Thymus (tissue), 11 donors: ENCODE data around the gene ETV6. TPM values are rescaled to one million over a fixed set of nuclear protein-coding genes. Genes with fewer than 3 reads are reported as not detected.

ENCODE experiments used
- DNase-seq, 9 donors: peaks; one replicate each; pipeline ENCODE4 v3.0.0-alpha.2; 2013; ENCODE audit warnings: low spot score in 9 of 9, low read depth in 6 of 9, missing footprints in 1 of 9
- H3K27ac ChIP-seq, 2 donors: one replicate each; pipeline ENCODE4 v1.5.1; 2013; ENCODE audit warnings: control low read depth in 1 of 2, low read depth in 1 of 2, low read length in 1 of 2, mild to moderate bottlenecking in 1 of 2, moderate library complexity in 1 of 2
- H3K27me3 ChIP-seq, 2 donors: one replicate each; pipeline ENCODE4 v1.5.1; 2013; ENCODE audit warnings: low read length in 1 of 2; ENCODE audit not compliant: control insufficient read depth in 2 of 2, insufficient read depth in 1 of 2
- H3K36me3 ChIP-seq, 2 donors: one replicate each; pipeline ENCODE4 v1.5.1; 2013; ENCODE audit warnings: low read length in 1 of 2, mild to moderate bottlenecking in 1 of 2, moderate library complexity in 1 of 2; ENCODE audit not compliant: control insufficient read depth in 2 of 2, insufficient read depth in 2 of 2
- H3K4me1 ChIP-seq, 2 donors: one replicate each; pipeline ENCODE4 v1.5.1; 2013; ENCODE audit warnings: low read length in 2 of 2; ENCODE audit not compliant: control insufficient read depth in 2 of 2, insufficient read depth in 2 of 2
- H3K4me3 ChIP-seq, 2 donors: one replicate each; pipeline ENCODE4 v1.5.1; 2013; ENCODE audit warnings: low read length in 2 of 2, control low read depth in 1 of 2, mild to moderate bottlenecking in 1 of 2
- H3K9me3 ChIP-seq, 2 donors: one replicate each; pipeline ENCODE4 v1.5.1; 2013; ENCODE audit warnings: low read length in 1 of 2, mild to moderate bottlenecking in 1 of 2; ENCODE audit not compliant: control insufficient read depth in 2 of 2, insufficient read depth in 1 of 2
- WGBS: extraction: QIAGEN DNeasy Blood & Tissue Kit; methylation state at CpG from one replicate; pipeline ENCODE4 v1.1.7; 2013; 5-methylcytosine and 5-hydroxymethylcytosine counted together
- polyA plus RNA-seq: library from polyadenylated mRNA; stranded (reverse); fragments of 200-250 nt; gene quantifications from one replicate; pipeline ENCODE4 v1.2.3, GENCODE V29; 2013
- total RNA-seq: library from RNA; stranded (reverse); fragments of 120-200 nt; gene quantifications from one replicate; pipeline ENCODE4 v1.2.4, GENCODE V29; 2013
- donor health status: healthy.

Gene ETV6
- total and polyA plus RNA-seq, 2 donors = 15.0 to 18.3 TPM

DNA sequence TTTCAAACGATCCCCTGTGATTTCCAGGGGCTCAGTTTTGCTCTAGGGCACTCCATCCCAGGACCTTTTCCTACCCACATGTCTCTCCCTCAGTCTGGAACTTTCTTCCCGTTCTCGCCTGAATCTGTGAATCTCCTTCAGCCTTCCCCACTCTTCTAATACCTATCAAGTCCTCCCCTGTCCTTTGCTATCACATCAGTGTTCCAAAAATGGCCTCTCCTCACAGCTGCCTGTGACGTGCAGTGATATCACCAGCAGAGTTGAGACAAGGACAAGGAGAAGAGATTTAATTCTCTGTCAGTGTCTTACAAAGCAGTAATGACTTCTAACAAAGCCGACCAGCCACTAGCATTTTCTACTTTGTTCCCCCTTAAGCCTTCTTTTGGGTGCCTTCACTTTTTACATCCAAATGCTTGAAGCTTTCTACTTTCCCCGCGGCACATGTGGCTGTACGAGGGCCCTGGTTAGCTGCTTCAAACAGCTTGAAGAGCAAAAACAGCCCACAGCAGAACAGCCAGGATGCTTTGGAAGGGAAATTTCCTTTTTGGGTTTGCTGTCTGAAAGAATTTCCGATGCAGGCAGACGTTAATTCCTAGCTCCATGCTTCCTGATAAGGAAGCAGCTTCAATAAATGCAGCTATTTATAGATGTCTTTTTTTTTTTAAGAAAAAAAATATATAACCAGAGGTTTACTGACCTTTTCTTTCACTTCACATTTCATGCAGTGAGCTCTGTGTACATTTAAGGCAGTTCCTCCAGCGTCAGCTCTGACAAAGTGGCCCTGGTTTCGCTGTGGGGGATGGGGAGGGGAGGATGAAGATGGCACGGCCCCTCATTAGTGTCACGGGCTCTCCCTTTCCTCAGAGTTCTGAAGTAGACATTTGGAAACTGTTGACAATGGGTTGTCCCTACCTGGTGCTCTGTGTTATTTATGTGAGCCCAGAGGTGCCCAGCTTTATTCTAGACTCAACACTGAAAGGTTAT is 109.3 kb downstream of the ETV6 start:
- Histone ChIP-seq H3K9me3 (no peaks in the 10 kb centered on the region), H3K27ac (peak overlapping the region; percentile 79 to 88), H3K36me3 (peaks cover 13 to 73% of the 10 kb centered on the region in 2 donors), H3K4me1 (peaks cover 45 to 86% of the 10 kb centered on the region in 2 donors), H3K4me3 (no peak overlapping the region), H3K27me3 (no peaks in the 10 kb centered on the region)
- DNase-seq = peak in 1 of 9 donors; percentile 72
- 45% methylated on average over 14 of the region's 14 CpGs for WGBS

DNA sequence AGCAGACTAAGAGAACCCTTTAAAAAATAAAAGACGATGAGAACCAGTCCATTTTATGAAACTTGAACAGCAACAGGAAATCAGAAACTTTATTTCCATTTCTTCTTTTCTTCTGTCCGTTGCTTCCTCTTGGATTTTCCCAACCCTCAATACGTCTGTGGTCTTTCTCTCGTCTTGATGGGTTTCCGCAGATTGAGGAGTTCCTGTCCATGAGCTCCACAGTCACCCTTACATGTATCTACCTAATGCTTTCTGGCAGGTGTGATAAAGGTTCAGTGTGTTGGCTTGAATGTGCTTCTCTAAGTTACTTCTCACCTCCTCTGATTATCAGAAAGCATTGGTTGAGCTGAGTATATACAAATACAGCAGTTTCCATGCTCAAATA is 110.0 kb downstream of the ETV6 start:
- H3K27me3 ChIP-seq = no peaks in the 10 kb centered on the region
- H3K4me3 ChIP-seq = no peak overlapping the region
- H3K36me3 ChIP-seq = peaks cover 13 to 73% of the 10 kb centered on the region in 2 donors
- DNase-seq = no peak
- 93% methylated on average over 5 of the region's 5 CpGs for WGBS
- peak overlapping the region in 1 of 2 donors; percentile 88 for H3K27ac ChIP-seq
- H3K9me3 ChIP-seq = no peaks in the 10 kb centered on the region
- peaks cover 50 to 86% of the 10 kb centered on the region in 2 donors for H3K4me1 ChIP-seq

DNA sequence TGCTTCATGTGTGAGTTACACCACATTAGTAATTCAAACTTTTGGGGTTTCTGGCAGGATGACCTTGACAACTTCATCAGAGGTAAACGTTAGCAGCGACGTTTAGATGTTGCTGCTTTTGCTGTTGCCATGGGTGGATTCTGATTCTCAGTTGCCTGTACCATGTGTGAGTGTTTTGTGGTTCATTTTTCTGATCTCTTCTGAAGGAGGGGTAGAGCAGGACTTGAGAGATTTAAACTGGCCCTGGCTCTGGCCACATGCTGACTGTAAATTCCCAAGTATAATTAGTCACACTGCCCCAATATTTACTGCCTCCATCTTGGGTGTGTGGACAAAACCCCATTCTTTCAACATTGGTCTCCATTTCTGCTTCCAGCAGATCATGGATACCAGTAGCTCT is 110.4 kb downstream of the ETV6 start:
- DNase-seq = no peak
- Histone ChIP-seq H3K27ac (peak overlapping the region in 1 of 2 donors; percentile 88), H3K4me1 (peaks cover 54 to 87% of the 10 kb centered on the region in 2 donors), H3K36me3 (peaks cover 13 to 72% of the 10 kb centered on the region in 2 donors), H3K4me3 (no peak overlapping the region), H3K27me3 (no peaks in the 10 kb centered on the region), H3K9me3 (no peaks in the 10 kb centered on the region)
- 58% methylated on average over 3 of the region's 3 CpGs for WGBS

DNA sequence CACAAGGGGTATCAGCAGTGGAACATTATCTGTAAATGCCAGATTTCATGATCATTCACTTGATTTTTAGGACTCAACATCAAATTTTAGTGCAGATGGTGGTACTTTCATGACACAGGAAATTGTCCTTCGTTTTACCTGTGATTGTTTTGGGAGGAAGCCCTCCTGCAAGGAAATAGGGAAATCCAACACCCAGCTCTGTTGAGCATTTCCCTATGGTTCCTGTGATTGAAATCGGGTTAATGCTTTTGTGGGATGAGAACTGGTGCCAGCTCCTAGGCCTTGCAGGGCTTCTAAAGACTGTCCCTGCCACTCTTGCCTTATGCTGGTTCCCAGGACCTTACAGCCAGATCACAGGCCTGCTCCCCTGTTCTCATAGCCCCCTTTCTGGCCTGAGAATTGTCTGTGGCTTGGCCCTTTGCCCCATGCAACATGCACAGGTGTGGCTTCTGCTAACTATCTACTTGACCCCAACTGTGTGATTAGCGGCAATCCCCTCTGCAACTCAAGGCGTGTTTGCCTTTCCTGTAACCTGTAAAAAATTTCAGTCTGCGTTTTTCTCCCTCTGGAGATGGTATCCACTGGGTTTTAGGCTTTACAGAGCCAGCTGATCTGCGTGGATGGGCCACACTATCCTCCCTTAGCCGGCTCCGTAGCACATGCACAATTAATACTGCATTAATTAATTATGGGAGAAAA is 112.5 kb downstream of the ETV6 start:
- peaks cover 66 to 88% of the 10 kb centered on the region in 2 donors for H3K4me1 ChIP-seq
- WGBS = 63% methylated on average over 8 of the region's 8 CpGs

DNA sequence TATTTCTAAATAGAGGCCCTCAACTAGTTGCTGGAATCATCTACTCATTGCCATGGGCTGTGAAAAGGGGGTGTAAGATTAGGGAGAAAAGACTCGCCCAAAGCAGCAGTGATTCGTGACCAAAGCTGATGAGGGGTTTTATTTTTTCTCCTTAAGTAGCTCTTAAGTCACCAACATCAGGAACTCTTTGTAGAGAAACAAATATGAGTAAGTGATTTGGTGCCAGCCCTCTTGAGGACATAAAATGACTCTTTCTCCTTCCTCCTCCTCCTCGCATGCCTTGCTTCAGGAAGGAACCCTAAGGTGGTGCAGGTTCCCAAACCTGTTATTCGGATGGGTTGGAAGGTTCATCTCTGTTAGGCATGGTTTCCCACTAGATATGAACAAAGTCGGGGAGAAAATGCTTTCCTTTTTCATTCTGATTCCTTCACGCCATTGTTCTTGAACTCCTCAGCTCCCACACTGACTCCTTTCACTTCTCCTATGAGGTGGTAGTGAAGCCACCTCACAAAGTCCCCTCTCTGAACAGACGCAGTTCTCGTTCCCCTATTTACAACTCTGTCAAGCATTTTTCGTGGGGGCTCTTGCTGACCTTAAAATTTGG is 113.4 kb downstream of the ETV6 start:
- H3K27me3 ChIP-seq = no peaks in the 10 kb centered on the region
- no peak overlapping the region for H3K4me3 ChIP-seq
- H3K27ac ChIP-seq = peak overlapping the region; percentile 3 to 81
- H3K36me3 ChIP-seq = peaks cover 8 to 53% of the 10 kb centered on the region in 2 donors
- no peak for DNase-seq
- H3K4me1 ChIP-seq = peaks cover 63 to 85% of the 10 kb centered on the region in 2 donors
- WGBS = 82% methylated on average over 9 of the region's 9 CpGs
- no peaks in the 10 kb centered on the region for H3K9me3 ChIP-seq

More for the DNA sequence above, 112.5 kb downstream of the ETV6 start:
- Histone ChIP-seq H3K27me3 (no peaks in the 10 kb centered on the region), H3K36me3 (peaks cover 13 to 61% of the 10 kb centered on the region in 2 donors), H3K27ac (peak overlapping the region; percentile 74 to 81), H3K4me3 (no peak overlapping the region), H3K9me3 (no peaks in the 10 kb centered on the region)
- DNase-seq = no peak

DNA sequence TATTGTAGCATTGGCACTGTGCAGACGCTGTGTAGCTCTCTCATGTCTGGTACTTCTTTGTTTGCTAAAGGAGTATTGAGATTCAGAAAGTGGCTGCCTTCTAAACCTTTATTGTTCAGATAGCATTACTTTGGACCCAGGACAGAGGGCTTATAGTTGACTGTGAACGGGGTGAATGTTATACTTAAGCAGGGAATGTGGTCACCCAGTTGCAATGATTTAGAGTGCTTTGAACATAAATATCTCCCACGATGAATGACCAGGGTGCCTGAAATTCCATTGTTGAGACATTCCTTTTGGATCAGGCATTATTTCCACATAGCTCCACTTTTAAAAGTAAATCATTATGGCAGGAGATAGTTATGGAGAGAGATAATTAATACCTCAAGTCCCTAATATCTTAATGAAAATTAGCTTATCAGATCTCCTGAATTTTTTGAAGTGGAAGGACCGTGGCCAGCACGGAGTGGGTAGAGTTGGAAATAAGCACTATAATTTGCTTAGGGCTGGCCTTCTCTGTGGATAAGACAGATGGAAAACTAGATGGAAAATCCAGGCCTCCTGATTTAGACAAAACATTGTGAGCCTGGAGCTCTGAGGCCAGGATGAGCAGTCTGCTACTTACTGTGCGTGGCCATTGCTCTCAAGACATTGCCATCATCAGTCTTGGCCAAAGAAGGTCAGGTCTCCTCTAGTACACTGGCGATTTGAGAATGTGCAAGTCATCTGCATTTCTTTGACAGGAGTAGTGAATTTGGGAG is 114.5 kb downstream of the ETV6 start:
- Histone ChIP-seq H3K27me3 (no peaks in the 10 kb centered on the region), H3K36me3 (peaks cover 8 to 60% of the 10 kb centered on the region in 2 donors), H3K27ac (peak overlapping the region; percentile 0 to 83), H3K9me3 (no peaks in the 10 kb centered on the region), H3K4me3 (no peak overlapping the region), H3K4me1 (peaks cover 59 to 83% of the 10 kb centered on the region in 2 donors)
- 96% methylated on average over 7 of the region's 7 CpGs for WGBS
- no peak for DNase-seq

DNA sequence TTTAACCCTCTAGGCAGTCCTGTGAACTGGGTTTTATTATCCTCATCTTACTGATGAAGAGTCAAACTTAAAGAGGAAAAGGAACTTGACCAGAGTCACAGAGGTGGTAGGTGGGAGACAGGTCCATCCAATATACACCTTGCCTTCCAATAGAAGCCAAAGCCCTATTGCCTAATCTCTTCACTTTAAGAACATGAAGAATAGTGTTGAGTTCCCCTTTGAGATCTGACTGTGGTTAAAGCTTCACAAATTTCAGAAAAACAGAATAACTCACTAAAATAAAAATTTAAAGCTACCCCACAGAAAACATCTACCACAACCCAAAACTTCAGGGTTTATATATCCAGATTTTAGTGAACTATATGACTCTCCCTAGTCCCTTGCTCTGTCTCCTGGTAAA is 115.4 kb downstream of the ETV6 start:
- H3K27me3 ChIP-seq = no peaks in the 10 kb centered on the region
- peak overlapping the region; percentile 67 to 83 for H3K27ac ChIP-seq
- DNase-seq = no peak
- H3K4me3 ChIP-seq = no peak overlapping the region
- H3K4me1 ChIP-seq = peaks cover 55 to 79% of the 10 kb centered on the region in 2 donors
- no peaks in the 10 kb centered on the region for H3K9me3 ChIP-seq
- H3K36me3 ChIP-seq = peaks cover 8 to 59% of the 10 kb centered on the region in 2 donors

DNA sequence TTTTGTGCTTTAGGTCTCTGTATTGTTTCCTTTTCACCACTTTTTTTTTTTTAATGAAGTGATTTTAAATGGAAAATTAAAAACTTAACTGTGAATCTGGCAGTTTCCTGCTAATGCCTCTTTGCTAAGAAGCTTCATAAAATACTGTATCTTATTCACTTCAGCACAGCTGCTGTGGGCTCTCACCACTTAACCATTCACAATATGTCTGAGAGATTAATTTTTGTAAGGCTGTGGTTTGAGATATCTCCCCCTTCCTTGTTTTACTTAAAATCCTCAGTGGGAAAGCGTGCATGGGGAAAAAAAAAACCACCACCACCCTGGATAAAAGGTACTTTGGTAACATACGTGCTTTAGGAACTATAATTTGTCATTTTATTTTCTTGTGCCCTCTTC is 115.9 kb downstream of the ETV6 start:
- H3K36me3 ChIP-seq = peaks cover 3 to 59% of the 10 kb centered on the region in 2 donors
- DNase-seq = peak in 1 of 9 donors; percentile 59
- no peaks in the 10 kb centered on the region for H3K9me3 ChIP-seq
- WGBS = 10% methylated on average over 2 of the region's 2 CpGs
- peak overlapping the region; percentile 67 to 83 for H3K27ac ChIP-seq
- peaks cover 60 to 82% of the 10 kb centered on the region in 2 donors for H3K4me1 ChIP-seq
- no peaks in the 10 kb centered on the region for H3K27me3 ChIP-seq
- H3K4me3 ChIP-seq = no peak overlapping the region
